NT2/D1 (cell line): ENCODE measurements around the gene TCAF1.

Source experiments
- YY1 ChIP-seq: IDR thresholded peaks from 2 replicates; pipeline ENCODE4 v1.6.1; 2011; ENCODE audit not compliant: insufficient read length, insufficient read depth
- ZNF274 ChIP-seq: IDR thresholded peaks from 2 replicates; pipeline ENCODE4 v1.6.1; 2011; ENCODE audit warnings: mild to moderate bottlenecking, low read depth, low read length

DNA sequence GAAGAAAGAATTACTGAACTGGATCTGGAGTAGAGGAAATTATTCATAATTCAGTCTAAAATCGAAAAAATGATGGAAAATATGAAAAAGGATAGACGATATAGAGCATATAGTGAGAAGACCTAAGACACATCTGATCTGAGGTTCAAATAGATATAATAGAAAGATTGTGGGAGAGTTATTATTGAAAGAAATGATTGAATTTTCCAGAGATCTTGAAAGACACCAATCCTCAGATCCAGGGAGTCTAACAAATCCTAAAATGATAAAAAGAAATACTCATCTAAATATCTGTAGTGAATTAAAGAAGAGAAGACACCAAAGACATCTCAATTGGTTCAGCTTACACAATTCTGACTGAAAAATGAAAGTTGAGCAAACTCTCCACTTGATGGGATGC is 12.9 kb downstream of the TCAF1 start:
- TF ChIP-seq YY1 (no peak), ZNF274 (no peak)
